HG03103 (cell line): ENCODE data around the gene BTBD7.

Source experiments
- ATAC-seq: cut with Tn5 transposase; IDR thresholded peaks from one replicate; pipeline ENCODE4 v1.9.1; 2021; ENCODE audit warnings: low read depth; ENCODE audit not compliant: unreplicated experiment

The BTBD7 gene

GRCh38 chr14:93329965-93330608 lies 2.7 kb downstream of the BTBD7 start:
- ATAC-seq: no peak

GRCh38 chr14:93328546-93328945 lies 4.3 kb downstream of the BTBD7 start:
- no peak for ATAC-seq

GRCh38 chr14:93326196-93326595 lies 6.6 kb downstream of the BTBD7 start:
- no peak for ATAC-seq

- no peak for ATAC-seq
Observed at GRCh38 chr14:93323600-93324174, 9.1 kb downstream of the BTBD7 start.

GRCh38 chr14:93322929-93323599 lies 9.8 kb downstream of the BTBD7 start:
- no peak for ATAC-seq

GRCh38 chr14:93320489-93320888 lies 12.3 kb downstream of the BTBD7 start:
- no peak for ATAC-seq

- ATAC-seq: no peak
Observed at GRCh38 chr14:93319958-93320357, 12.9 kb downstream of the BTBD7 start.

GRCh38 chr14:93319494-93319893 lies 13.3 kb downstream of the BTBD7 start:
- no peak for ATAC-seq

GRCh38 chr14:93318927-93319326 lies 13.9 kb downstream of the BTBD7 start:
- no peak for ATAC-seq

- no peak for ATAC-seq
Observed at GRCh38 chr14:93317875-93318807, 14.7 kb downstream of the BTBD7 start.

GRCh38 chr14:93317210-93317874 lies 15.5 kb downstream of the BTBD7 start:
- no peak for ATAC-seq

GRCh38 chr14:93316716-93317115 lies 16.1 kb downstream of the BTBD7 start:
- no peak for ATAC-seq

GRCh38 chr14:93315575-93315974 lies 17.3 kb downstream of the BTBD7 start:
- ATAC-seq: no peak

- no peak for ATAC-seq
Observed at GRCh38 chr14:93311082-93311481, 21.8 kb downstream of the BTBD7 start.

- no peak for ATAC-seq
Observed at GRCh38 chr14:93309427-93309966, 23.3 kb downstream of the BTBD7 start.

GRCh38 chr14:93308686-93309345 lies 24.0 kb downstream of the BTBD7 start:
- no peak for ATAC-seq

GRCh38 chr14:93306812-93307211 lies 26.0 kb downstream of the BTBD7 start:
- ATAC-seq: no peak

GRCh38 chr14:93305725-93306418 lies 27.0 kb downstream of the BTBD7 start:
- no peak for ATAC-seq

GRCh38 chr14:93304771-93305170 lies 28.1 kb downstream of the BTBD7 start:
- ATAC-seq: no peak
